ENCODE data around the gene TFAP2A. TPM values are rescaled to one million over a fixed set of nuclear protein-coding genes. Genes with fewer than 3 reads are reported as not detected.
A peak's percentile ranks its signal among the peaks of the same experiment; 100 is the strongest.

Gene TFAP2A
- polyA plus RNA-seq, 1 donor (not counting 4 experiments of a cell fraction or from before 2014, with no cell fraction given), result 30.2 TPM

GRCh38 chr6:10401632-10402223 is 13.1 kb downstream of the TFAP2A start:
- peak overlapping the region; percentile 97 for H3K9ac ChIP-seq (ENCODE audit: control insufficient read depth, extremely low read depth, insufficient read depth, low read length)
- H3K79me2 ChIP-seq (ENCODE audit: control insufficient read depth, insufficient read depth, low read length), result peaks cover 57% of the 10 kb centered on the region
- H4K20me1 ChIP-seq (ENCODE audit: control insufficient read depth, extremely low read depth, insufficient read depth, low read length), result peaks cover under 1% of the 10 kb centered on the region
- H3K9me1 ChIP-seq (ENCODE audit: control insufficient read depth, extremely low read depth, insufficient read depth, low read length), result no peaks in the 10 kb centered on the region
- TF ChIP-seq EZH2 (IDR thresholded peaks at IDR 0.05; ENCODE audit: low read length), result no peak
- H3K4me1 ChIP-seq (ENCODE audit: control insufficient read depth, extremely low read depth, insufficient read depth, low read length), result peaks cover 74% of the 10 kb centered on the region
- H3K27me3 ChIP-seq (ENCODE audit: control insufficient read depth, extremely low read depth, insufficient read depth, low read length), result no peaks in the 10 kb centered on the region
- DNase-seq (ENCODE audit: low read depth, low spot score) (no peak), FAIRE-seq (peak; percentile 51)
- H3K4me2 ChIP-seq (ENCODE audit: control insufficient read depth, extremely low read depth, insufficient read depth, low read depth, low read length), result peak overlapping the region; percentile 69
- no peaks in the 10 kb centered on the region for H3K9me3 ChIP-seq (ENCODE audit: control insufficient read depth, low read depth, low read length)
- no peak overlapping the region for H3K4me3 ChIP-seq (ENCODE audit: control insufficient read depth in 2 of 3, extremely low read depth in 1 of 3, insufficient read depth in 2 of 3, low read depth in 1 of 3, low read length in 3 of 3)
- no peak overlapping the region for H2AFZ ChIP-seq (ENCODE audit: control insufficient read depth, low read length)
- peak overlapping the region; percentile 98 for H3K27ac ChIP-seq (ENCODE audit: control insufficient read depth, insufficient read depth, low read length)
- dilution Hi-C loops (cut with MboI; ENCODE audit: extremely low pct_ligation_motif_present, low sequenced_read_pairs), result no loop called here
- peaks cover 21 to 45% of the 10 kb centered on the region in 2 experiments for H3K36me3 ChIP-seq (ENCODE audit: control insufficient read depth in 2 of 2, extremely low read depth in 1 of 2, insufficient read depth in 2 of 2, low read length in 2 of 2)

GRCh38 chr6:10401004-10401536 is 13.8 kb downstream of the TFAP2A start:
- Histone ChIP-seq H3K9me3 (ENCODE audit: control insufficient read depth, low read depth, low read length) (no peaks in the 10 kb centered on the region), H3K79me2 (ENCODE audit: control insufficient read depth, insufficient read depth, low read length) (peaks cover 50% of the 10 kb centered on the region), H3K9ac (ENCODE audit: control insufficient read depth, extremely low read depth, insufficient read depth, low read length) (peak overlapping the region; percentile 97), H3K4me1 (ENCODE audit: control insufficient read depth, extremely low read depth, insufficient read depth, low read length) (peaks cover 68% of the 10 kb centered on the region), H3K27ac (ENCODE audit: control insufficient read depth, insufficient read depth, low read length) (peak overlapping the region; percentile 98), H3K4me3 (ENCODE audit: control insufficient read depth in 2 of 3, extremely low read depth in 1 of 3, insufficient read depth in 2 of 3, low read depth in 1 of 3, low read length in 3 of 3) (peak overlapping the region in 2 of 3 experiments; percentile 24 to 42), H3K36me3 (ENCODE audit: control insufficient read depth in 2 of 2, extremely low read depth in 1 of 2, insufficient read depth in 2 of 2, low read length in 2 of 2) (peaks cover 21 to 39% of the 10 kb centered on the region in 2 experiments), H3K9me1 (ENCODE audit: control insufficient read depth, extremely low read depth, insufficient read depth, low read length) (no peaks in the 10 kb centered on the region), H4K20me1 (ENCODE audit: control insufficient read depth, extremely low read depth, insufficient read depth, low read length) (no peaks in the 10 kb centered on the region), H3K27me3 (ENCODE audit: control insufficient read depth, extremely low read depth, insufficient read depth, low read length) (no peaks in the 10 kb centered on the region), H2AFZ (ENCODE audit: control insufficient read depth, low read length) (no peak overlapping the region), H3K4me2 (ENCODE audit: control insufficient read depth, extremely low read depth, insufficient read depth, low read depth, low read length) (peak overlapping the region; percentile 69)
- dilution Hi-C loops (cut with MboI; ENCODE audit: extremely low pct_ligation_motif_present, low sequenced_read_pairs), result no loop called here
- DNase-seq (ENCODE audit: low read depth, low spot score) (no peak), FAIRE-seq (peak; percentile 43)
- TF ChIP-seq EZH2 (IDR thresholded peaks at IDR 0.05; ENCODE audit: low read length) (no peak), CTCF (optimal IDR thresholded peaks at IDR 0.05 in 1 of 3, IDR thresholded peaks at IDR 0.05 in 1 of 3, conservative IDR thresholded peaks at IDR 0.05 in 1 of 3; ENCODE audit: extremely low read depth in 1 of 3, insufficient read depth in 2 of 3, low read length in 3 of 3) (no peak)
